Sigmoid colon (tissue), 3 donors: ENCODE data around the gene ZNF474.

Experiments used
- CTCF ChIP-seq, 4 experiments: fragments of 450-650 bp in 3 of 4; fragments of 200-600 bp in 1 of 4; IDR thresholded peaks; one replicate each; pipeline ENCODE4 v1.5.1; 2016 to 2019; ENCODE audit warnings: antibody characterized with exemption in 4 of 4, mild to moderate bottlenecking in 3 of 4, moderate library complexity in 2 of 4
- POLR2A ChIP-seq, 2 donors: fragments of 450-650 bp; IDR thresholded peaks; one replicate each; pipeline ENCODE4 v1.6.1; 2016; ENCODE audit warnings: antibody characterized with exemption in 2 of 2, mild to moderate bottlenecking in 2 of 2, moderate library complexity in 2 of 2

- TF ChIP-seq CTCF (IDR thresholded peaks at IDR 0.05) (no peak), POLR2A (IDR thresholded peaks at IDR 0.05) (no peak)
Observed at GRCh38 chr5:122179701-122180100, 50.4 kb downstream of the ZNF474 start.
